ENCODE measurements around the gene GARIN5A.

GARIN5A gene

DNA sequence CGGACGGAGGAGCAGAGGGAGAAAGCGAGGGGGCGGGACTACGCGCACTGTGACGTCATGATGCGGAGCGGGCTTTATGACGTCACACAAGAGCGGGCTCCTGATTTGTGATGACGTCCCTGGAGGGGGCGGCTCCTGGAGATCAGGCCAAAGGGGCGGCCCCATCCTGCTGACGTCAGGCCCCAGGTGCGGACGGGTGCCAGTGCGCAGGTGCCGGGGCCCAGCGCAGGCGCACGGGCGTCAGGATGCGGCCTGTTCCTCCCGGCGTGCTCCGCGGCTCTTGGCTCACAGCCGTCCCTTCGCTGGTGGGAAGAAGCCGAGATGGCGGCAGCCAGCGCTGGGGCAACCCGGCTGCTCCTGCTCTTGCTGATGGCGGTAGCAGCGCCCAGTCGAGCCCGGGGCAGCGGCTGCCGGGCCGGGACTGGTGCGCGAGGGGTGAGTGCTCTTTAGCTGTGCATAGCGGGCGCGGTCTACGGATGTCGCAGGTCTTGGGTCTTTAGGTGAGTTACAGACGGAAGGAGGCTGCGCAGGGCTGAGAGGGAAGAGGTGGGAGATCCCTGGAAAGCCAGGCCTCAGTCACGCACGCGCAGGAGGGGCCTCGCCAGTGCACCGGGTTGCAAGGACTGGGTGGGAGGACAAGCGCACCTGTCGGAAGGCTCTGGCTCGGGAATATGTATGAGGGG, at the start of gene GARIN5A, which contains the start of gene EMC10:
TSS of gene GARIN5A (minus strand) at position 625 of the 683 bp plus-strand sequence. CDS start at position 165, 460 bp downstream.
TSS of gene EMC10 (plus strand) at position 284 of the 683 bp plus-strand sequence. CDS start at position 322, 38 bp downstream.
- peak; percentile 92 for DNase-seq
- peaks cover 10% of the 10 kb centered on the region for H3K36me3 ChIP-seq (replicated peaks)
- no peaks in the 10 kb centered on the region for H3K27me3 ChIP-seq (replicated peaks)
- peak within 1 kb of the TSS; percentile 10 for H3K27ac ChIP-seq
- no peak for TF ChIP-seq CTCF (IDR thresholded peaks at IDR 0.05; ENCODE audit: low read depth, low read length, missing control alignments)
- in situ Hi-C loops (cut with HindIII; ENCODE audit: low pct_ligation_motif_present, low sequenced_read_pairs): no loop called here
- peak within 1 kb of the TSS; percentile 87 for H3K4me3 ChIP-seq (ENCODE audit: low read depth, low read length)

GRCh38 chr19:50522881-50523280, 46.2 kb upstream of the GARIN5A start:
- no peak for TF ChIP-seq CTCF (IDR thresholded peaks at IDR 0.05; ENCODE audit: low read depth, low read length, missing control alignments)
- in situ Hi-C loops (cut with HindIII; ENCODE audit: low pct_ligation_motif_present, low sequenced_read_pairs): no loop called here
- no peak for DNase-seq
- H3K4me3 ChIP-seq (ENCODE audit: low read depth, low read length): no peak overlapping the region
- H3K27ac ChIP-seq: no peak overlapping the region
- no peaks in the 10 kb centered on the region for H3K27me3 ChIP-seq (replicated peaks)
- no peaks in the 10 kb centered on the region for H3K36me3 ChIP-seq (replicated peaks)

GRCh38 chr19:50520822-50521465, 44.3 kb upstream of the GARIN5A start:
- Histone ChIP-seq H3K27me3 (replicated peaks) (no peaks in the 10 kb centered on the region), H3K36me3 (replicated peaks) (no peaks in the 10 kb centered on the region), H3K27ac (no peak overlapping the region), H3K4me3 (ENCODE audit: low read depth, low read length) (no peak overlapping the region)
- TF ChIP-seq CTCF (IDR thresholded peaks at IDR 0.05; ENCODE audit: low read depth, low read length, missing control alignments): no peak
- in situ Hi-C loops (cut with HindIII; ENCODE audit: low pct_ligation_motif_present, low sequenced_read_pairs): no loop called here
- DNase-seq: no peak

DNA sequence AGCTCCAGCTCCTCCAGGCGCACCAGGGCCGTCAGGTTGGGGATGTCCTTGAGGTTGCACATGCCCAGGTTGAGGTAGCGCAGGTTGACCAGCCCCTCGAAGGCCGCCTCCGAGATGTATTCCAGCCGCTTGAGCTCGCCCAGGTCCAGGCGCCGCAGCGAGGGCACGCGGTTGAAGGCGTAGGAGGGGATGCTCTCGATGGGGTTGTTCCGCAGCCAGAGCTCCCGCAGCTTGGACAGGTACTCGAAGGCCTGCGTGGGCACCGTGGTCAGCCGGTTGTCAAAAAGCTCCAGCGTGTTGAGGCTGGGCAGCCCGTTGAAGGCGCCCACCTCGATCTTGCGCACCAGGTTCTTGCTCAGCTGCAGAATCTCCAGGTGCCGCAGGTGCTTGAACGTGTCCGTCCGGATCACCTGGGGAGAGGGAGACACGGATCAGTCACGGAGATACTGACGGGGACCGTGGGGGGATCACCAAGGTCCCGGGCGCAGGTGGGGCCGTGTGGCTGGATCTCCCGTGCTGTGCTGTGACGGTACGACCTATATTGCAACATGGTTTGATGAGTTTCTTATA, 42.4 kb upstream of the GARIN5A start:
- Histone ChIP-seq H3K4me3 (ENCODE audit: low read depth, low read length) (no peak overlapping the region), H3K27ac (no peak overlapping the region), H3K27me3 (replicated peaks) (no peaks in the 10 kb centered on the region), H3K36me3 (replicated peaks) (no peaks in the 10 kb centered on the region)
- in situ Hi-C loops (cut with HindIII; ENCODE audit: low pct_ligation_motif_present, low sequenced_read_pairs): no loop called here
- no peak for DNase-seq
- no peak for TF ChIP-seq CTCF (IDR thresholded peaks at IDR 0.05; ENCODE audit: low read depth, low read length, missing control alignments)

- in situ Hi-C loops (cut with HindIII; ENCODE audit: low pct_ligation_motif_present, low sequenced_read_pairs): no loop called here
- no peak overlapping the region for H3K4me3 ChIP-seq (ENCODE audit: low read depth, low read length)
- H3K36me3 ChIP-seq (replicated peaks): no peaks in the 10 kb centered on the region
- no peak for DNase-seq
- no peak overlapping the region for H3K27ac ChIP-seq
- H3K27me3 ChIP-seq (replicated peaks): no peaks in the 10 kb centered on the region
- TF ChIP-seq CTCF (IDR thresholded peaks at IDR 0.05; ENCODE audit: low read depth, low read length, missing control alignments): no peak
These were observed 41.7 kb upstream of the GARIN5A start for GRCh38 chr19:50518091-50519005.

Data from brain microvascular endothelial cell (primary cell).